Endothelial cell of umbilical vein (primary cell): ENCODE data around the gene ZBTB12.

Experiments
- EZH2 ChIP-seq: IDR thresholded peaks from 2 replicates; pipeline ENCODE4 v1.6.1; 2012; ENCODE audit warnings: borderline replicate concordance, low read depth, mild to moderate bottlenecking, moderate library complexity, low read length, inconsistent platforms; ENCODE audit not compliant: severe bottlenecking
- JUN ChIP-seq: IDR thresholded peaks from 2 replicates; pipeline ENCODE4 v1.6.1; 2011; ENCODE audit warnings: borderline replicate concordance, low read depth; ENCODE audit not compliant: insufficient read length, insufficient read depth
- POLR2A ChIP-seq: IDR thresholded peaks from 2 replicates; pipeline ENCODE4 v1.6.1; 2012; ENCODE audit warnings: low read depth, mild to moderate bottlenecking, control low read depth, low read length
- TF ChIP-seq, protein P1 (sequence below), 2 donors: IDR thresholded peaks; 1 replicate in 1 of 2; 2 replicates in 1 of 2; pipeline ENCODE4 v1.5.1; 2011; ENCODE audit warnings: low read length in 2 of 2, mild to moderate bottlenecking in 2 of 2, moderate library complexity in 2 of 2, control low read depth in 1 of 2, inconsistent platforms in 1 of 2, low read depth in 1 of 2; ENCODE audit not compliant: insufficient read depth in 1 of 2; ENCODE audit errors: extremely low read depth in 1 of 2

DNA sequence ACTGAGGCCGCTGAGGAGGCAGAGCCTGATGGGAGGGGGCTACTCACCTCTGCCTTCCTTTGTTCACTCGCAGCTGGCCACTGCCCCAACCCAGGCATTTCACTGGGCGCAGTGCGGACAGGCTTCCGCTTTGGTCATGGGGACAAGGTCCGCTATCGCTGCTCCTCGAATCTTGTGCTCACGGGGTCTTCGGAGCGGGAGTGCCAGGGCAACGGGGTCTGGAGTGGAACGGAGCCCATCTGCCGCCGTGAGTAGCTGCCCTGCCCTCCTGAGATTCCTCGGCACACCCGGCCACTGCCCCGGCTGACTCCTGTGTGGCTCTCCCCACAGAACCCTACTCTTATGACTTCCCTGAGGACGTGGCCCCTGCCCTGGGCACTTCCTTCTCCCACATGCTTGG is 31.7 kb upstream of the ZBTB12 start:
- TF ChIP-seq POLR2A (no peak), EZH2 (no peak), JUN (no peak)
- TF ChIP-seq, protein P1, sequence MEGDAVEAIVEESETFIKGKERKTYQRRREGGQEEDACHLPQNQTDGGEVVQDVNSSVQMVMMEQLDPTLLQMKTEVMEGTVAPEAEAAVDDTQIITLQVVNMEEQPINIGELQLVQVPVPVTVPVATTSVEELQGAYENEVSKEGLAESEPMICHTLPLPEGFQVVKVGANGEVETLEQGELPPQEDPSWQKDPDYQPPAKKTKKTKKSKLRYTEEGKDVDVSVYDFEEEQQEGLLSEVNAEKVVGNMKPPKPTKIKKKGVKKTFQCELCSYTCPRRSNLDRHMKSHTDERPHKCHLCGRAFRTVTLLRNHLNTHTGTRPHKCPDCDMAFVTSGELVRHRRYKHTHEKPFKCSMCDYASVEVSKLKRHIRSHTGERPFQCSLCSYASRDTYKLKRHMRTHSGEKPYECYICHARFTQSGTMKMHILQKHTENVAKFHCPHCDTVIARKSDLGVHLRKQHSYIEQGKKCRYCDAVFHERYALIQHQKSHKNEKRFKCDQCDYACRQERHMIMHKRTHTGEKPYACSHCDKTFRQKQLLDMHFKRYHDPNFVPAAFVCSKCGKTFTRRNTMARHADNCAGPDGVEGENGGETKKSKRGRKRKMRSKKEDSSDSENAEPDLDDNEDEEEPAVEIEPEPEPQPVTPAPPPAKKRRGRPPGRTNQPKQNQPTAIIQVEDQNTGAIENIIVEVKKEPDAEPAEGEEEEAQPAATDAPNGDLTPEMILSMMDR (IDR thresholded peaks at IDR 0.05; ENCODE audit: extremely low read depth in 1 of 2, insufficient read depth in 1 of 2, low read depth in 1 of 2, low read length in 2 of 2): no peak
